Measurements from ENCODE around the gene ARPC1A.

ARPC1A gene

DNA sequence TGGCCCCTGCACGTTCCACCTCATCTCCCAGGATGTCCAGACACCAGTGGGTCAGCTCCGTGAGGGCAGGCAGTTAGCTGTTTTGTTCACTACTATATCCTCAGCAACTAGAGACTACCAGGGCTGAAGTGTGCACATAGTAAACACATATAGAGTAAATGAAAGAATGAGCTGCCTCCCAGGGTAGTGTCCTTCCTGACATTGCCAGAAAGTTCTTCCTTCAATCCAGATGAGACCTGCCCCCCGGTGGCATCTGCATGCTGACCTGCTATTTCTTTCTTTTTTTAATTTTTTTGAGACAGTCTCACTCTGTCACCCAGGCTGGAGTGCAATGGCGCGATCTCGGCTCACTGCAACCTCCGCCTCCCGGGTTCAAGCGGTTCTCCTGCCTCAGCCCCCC, 14.0 kb upstream of the ARPC1A start:
- no peak overlapping the region for H3K14ac ChIP-seq (ENCODE audit: low read length in 2 of 2)

DNA sequence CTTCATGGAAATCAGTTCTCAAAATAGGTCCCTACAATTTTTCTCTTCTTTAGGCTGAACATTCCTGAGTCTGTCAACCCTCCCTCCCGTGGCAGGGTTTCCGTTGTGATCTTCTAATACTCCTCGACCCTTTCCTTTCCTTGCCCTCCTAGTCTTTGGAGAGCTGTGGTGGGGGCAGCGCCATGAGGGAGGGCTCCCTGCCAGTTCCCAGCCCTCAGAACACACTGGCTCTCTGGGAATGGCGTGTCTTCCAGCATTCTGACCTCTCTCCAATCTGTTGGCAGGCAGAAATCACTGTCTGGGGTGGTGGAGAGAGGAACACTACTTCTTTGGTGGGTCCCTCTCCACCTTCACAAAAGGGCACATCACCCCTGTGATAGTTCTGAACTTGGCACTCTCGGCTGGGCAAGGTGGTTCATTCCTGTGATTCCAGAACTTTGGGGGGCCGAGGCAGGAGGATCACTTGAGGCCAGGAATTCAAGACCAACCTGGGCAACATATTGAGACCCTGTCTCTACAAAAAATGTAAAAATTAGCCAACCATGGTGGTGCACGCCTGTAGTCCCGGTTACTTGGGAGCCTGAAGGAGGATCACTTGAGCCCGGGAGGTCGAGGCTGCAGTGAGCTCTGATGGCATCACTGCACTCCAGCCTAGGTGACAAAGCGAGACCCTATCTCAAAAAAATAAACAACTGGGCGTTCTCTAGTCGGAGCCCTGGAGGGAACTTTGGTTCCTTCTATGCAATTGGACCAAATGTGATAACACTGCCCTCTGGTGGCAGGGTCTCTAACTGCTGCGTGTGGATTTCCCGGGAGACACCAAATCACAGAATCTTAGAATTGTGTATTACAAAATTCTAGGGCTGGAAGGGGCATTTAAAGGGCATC, 13.1 kb upstream of the ARPC1A start:
- Histone ChIP-seq H3K9me3 (ENCODE audit: control insufficient read depth, low read length) (peaks cover 7% of the 10 kb centered on the region), H3K9ac (ENCODE audit: low read length) (peak overlapping the region; percentile 49), H2BK120ac (ENCODE audit: low read depth, low read length) (no peak overlapping the region), H4K91ac (ENCODE audit: low read length) (no peak overlapping the region), H2BK12ac (ENCODE audit: low read length in 2 of 2) (no peak overlapping the region), H2AK5ac (ENCODE audit: low read length, severe bottlenecking) (no peak overlapping the region), H3K23ac (ENCODE audit: low read length in 2 of 2) (no peak overlapping the region), H3K4me3 (ENCODE audit: insufficient read depth in 1 of 2, low read depth in 1 of 2, low read length in 2 of 2) (no peak overlapping the region), H4K8ac (ENCODE audit: low read length) (no peak overlapping the region), H3K27ac (ENCODE audit: low read length, poor library complexity, severe bottlenecking) (no peak overlapping the region), H2BK15ac (ENCODE audit: low read depth, poor library complexity, severe bottlenecking) (no peak overlapping the region), H2AFZ (ENCODE audit: low read depth, low read length) (no peak overlapping the region), H3K4me1 (ENCODE audit: control insufficient read depth, insufficient read depth, low read depth, low read length) (no peaks in the 10 kb centered on the region), H3K79me1 (replicated peaks; ENCODE audit: low read length, poor library complexity, severe bottlenecking) (no peaks in the 10 kb centered on the region), H3K4ac (ENCODE audit: low read depth in 1 of 2, low read length in 2 of 2) (no peak overlapping the region), H3K4me2 (ENCODE audit: low read length, poor library complexity, severe bottlenecking) (no peak overlapping the region), H2BK5ac (ENCODE audit: low read depth, low read length, poor library complexity, severe bottlenecking) (no peak overlapping the region), H3K36me3 (ENCODE audit: control insufficient read depth in 1 of 2, insufficient read depth in 2 of 2, low read depth in 1 of 2, low read length in 2 of 2) (no peaks in the 10 kb centered on the region), H3K18ac (ENCODE audit: low read depth in 1 of 2, low read length in 2 of 2) (no peak overlapping the region), H3K27me3 (ENCODE audit: control insufficient read depth in 1 of 2, insufficient read depth in 1 of 2, low read length in 2 of 2) (no peaks in the 10 kb centered on the region), H3K14ac (ENCODE audit: low read length in 2 of 2) (no peak overlapping the region)
- DNase-seq, result peak; percentile 65
- WGBS, result 53% methylated on average over 15 of the region's 16 CpGs

More for the DNA sequence above, 14.0 kb upstream of the ARPC1A start:
- WGBS, result 89% methylated on average over 8 of the region's 9 CpGs
- H3K23ac ChIP-seq (ENCODE audit: low read length in 2 of 2), result no peak overlapping the region
- H3K27me3 ChIP-seq (ENCODE audit: control insufficient read depth in 1 of 2, insufficient read depth in 1 of 2, low read length in 2 of 2), result no peaks in the 10 kb centered on the region
- H3K4me2 ChIP-seq (ENCODE audit: low read length, poor library complexity, severe bottlenecking), result no peak overlapping the region
- DNase-seq, result no peak
- H3K9ac ChIP-seq (ENCODE audit: low read length), result no peak overlapping the region
- H4K8ac ChIP-seq (ENCODE audit: low read length), result no peak overlapping the region
- H2BK12ac ChIP-seq (ENCODE audit: low read length in 2 of 2), result no peak overlapping the region
- H2AFZ ChIP-seq (ENCODE audit: low read depth, low read length), result no peak overlapping the region
- H2BK15ac ChIP-seq (ENCODE audit: low read depth, poor library complexity, severe bottlenecking), result no peak overlapping the region
- no peak overlapping the region for H3K27ac ChIP-seq (ENCODE audit: low read length, poor library complexity, severe bottlenecking)
- H4K91ac ChIP-seq (ENCODE audit: low read length), result no peak overlapping the region
- H3K4me3 ChIP-seq (ENCODE audit: insufficient read depth in 1 of 2, low read depth in 1 of 2, low read length in 2 of 2), result no peak overlapping the region
- H2AK5ac ChIP-seq (ENCODE audit: low read length, severe bottlenecking), result no peak overlapping the region
- H3K9me3 ChIP-seq (ENCODE audit: control insufficient read depth, low read length), result peaks cover 7% of the 10 kb centered on the region
- no peaks in the 10 kb centered on the region for H3K79me1 ChIP-seq (replicated peaks; ENCODE audit: low read length, poor library complexity, severe bottlenecking)
- no peaks in the 10 kb centered on the region for H3K36me3 ChIP-seq (ENCODE audit: control insufficient read depth in 1 of 2, insufficient read depth in 2 of 2, low read depth in 1 of 2, low read length in 2 of 2)
- H3K18ac ChIP-seq (ENCODE audit: low read depth in 1 of 2, low read length in 2 of 2), result no peak overlapping the region
- H3K4me1 ChIP-seq (ENCODE audit: control insufficient read depth, insufficient read depth, low read depth, low read length), result no peaks in the 10 kb centered on the region
- no peak overlapping the region for H2BK5ac ChIP-seq (ENCODE audit: low read depth, low read length, poor library complexity, severe bottlenecking)
- H2BK120ac ChIP-seq (ENCODE audit: low read depth, low read length), result no peak overlapping the region
- no peak overlapping the region for H3K4ac ChIP-seq (ENCODE audit: low read depth in 1 of 2, low read length in 2 of 2)

DNA sequence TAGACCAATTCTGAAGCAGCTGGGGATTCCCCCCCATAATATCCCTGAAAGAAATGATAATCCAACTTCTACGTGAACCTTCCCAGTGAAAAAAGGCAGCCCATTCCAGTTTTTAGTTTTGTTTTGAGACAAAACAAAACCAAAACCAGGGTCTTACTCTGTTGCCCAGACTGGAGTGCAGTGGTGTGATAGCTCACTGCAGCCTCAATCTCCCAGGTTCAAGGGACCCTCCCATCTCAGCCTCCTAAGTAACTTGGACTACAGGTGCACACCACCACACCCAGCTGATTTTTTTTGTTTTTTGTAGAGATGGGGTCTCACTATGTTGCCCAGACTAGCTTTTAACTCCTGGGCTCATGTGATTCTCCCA, 12.5 kb upstream of the ARPC1A start:
- no peak overlapping the region for H3K4ac ChIP-seq (ENCODE audit: low read depth in 1 of 2, low read length in 2 of 2)
- no peak overlapping the region for H2AK5ac ChIP-seq (ENCODE audit: low read length, severe bottlenecking)
- peaks cover 7% of the 10 kb centered on the region for H3K9me3 ChIP-seq (ENCODE audit: control insufficient read depth, low read length)
- no peak overlapping the region for H4K8ac ChIP-seq (ENCODE audit: low read length)
- H3K27ac ChIP-seq (ENCODE audit: low read length, poor library complexity, severe bottlenecking), result no peak overlapping the region
- no peaks in the 10 kb centered on the region for H3K79me1 ChIP-seq (replicated peaks; ENCODE audit: low read length, poor library complexity, severe bottlenecking)
- no peak for DNase-seq
- H3K27me3 ChIP-seq (ENCODE audit: control insufficient read depth in 1 of 2, insufficient read depth in 1 of 2, low read length in 2 of 2), result no peaks in the 10 kb centered on the region
- H2BK120ac ChIP-seq (ENCODE audit: low read depth, low read length), result no peak overlapping the region
- H3K14ac ChIP-seq (ENCODE audit: low read length in 2 of 2), result no peak overlapping the region
- peak overlapping the region; percentile 49 for H3K9ac ChIP-seq (ENCODE audit: low read length)
- no peak overlapping the region for H3K4me3 ChIP-seq (ENCODE audit: insufficient read depth in 1 of 2, low read depth in 1 of 2, low read length in 2 of 2)
- no peaks in the 10 kb centered on the region for H3K36me3 ChIP-seq (ENCODE audit: control insufficient read depth in 1 of 2, insufficient read depth in 2 of 2, low read depth in 1 of 2, low read length in 2 of 2)
- no peaks in the 10 kb centered on the region for H3K4me1 ChIP-seq (ENCODE audit: control insufficient read depth, insufficient read depth, low read depth, low read length)
- H2BK5ac ChIP-seq (ENCODE audit: low read depth, low read length, poor library complexity, severe bottlenecking), result no peak overlapping the region
- 70% methylated on average over 1 of the region's 1 CpG for WGBS
- H2BK12ac ChIP-seq (ENCODE audit: low read length in 2 of 2), result no peak overlapping the region
- H2AFZ ChIP-seq (ENCODE audit: low read depth, low read length), result no peak overlapping the region
- H2BK15ac ChIP-seq (ENCODE audit: low read depth, poor library complexity, severe bottlenecking), result no peak overlapping the region
- H4K91ac ChIP-seq (ENCODE audit: low read length), result no peak overlapping the region
- H3K18ac ChIP-seq (ENCODE audit: low read depth in 1 of 2, low read length in 2 of 2), result no peak overlapping the region
- H3K4me2 ChIP-seq (ENCODE audit: low read length, poor library complexity, severe bottlenecking), result no peak overlapping the region
- H3K23ac ChIP-seq (ENCODE audit: low read length in 2 of 2), result no peak overlapping the region

DNA sequence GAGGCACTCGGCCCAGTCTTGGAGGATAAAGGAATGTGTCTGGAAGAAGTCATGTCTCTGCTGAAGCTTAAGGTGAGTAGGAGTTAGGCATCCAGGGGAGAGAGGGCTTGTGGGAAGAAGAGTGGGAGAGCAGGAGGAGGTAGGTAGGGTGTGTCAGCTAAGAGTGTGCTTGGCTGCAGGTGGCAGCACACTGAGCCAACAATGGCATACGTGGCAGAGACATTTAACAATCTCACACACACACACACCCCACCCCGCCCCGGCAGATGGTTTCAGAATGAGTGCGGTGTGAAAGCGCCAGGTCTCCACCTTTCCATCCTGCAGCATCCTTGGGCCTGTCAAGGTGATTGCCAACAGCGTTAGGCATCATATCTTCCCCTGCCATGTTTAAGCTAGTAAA, 11.2 kb upstream of the ARPC1A start:
- Histone ChIP-seq H2BK12ac (ENCODE audit: low read length in 2 of 2) (no peak overlapping the region), H3K4ac (ENCODE audit: low read depth in 1 of 2, low read length in 2 of 2) (no peak overlapping the region), H3K14ac (ENCODE audit: low read length in 2 of 2) (no peak overlapping the region), H3K23ac (ENCODE audit: low read length in 2 of 2) (no peak overlapping the region), H3K4me3 (ENCODE audit: insufficient read depth in 1 of 2, low read depth in 1 of 2, low read length in 2 of 2) (no peak overlapping the region), H2AK5ac (ENCODE audit: low read length, severe bottlenecking) (no peak overlapping the region), H3K79me1 (replicated peaks; ENCODE audit: low read length, poor library complexity, severe bottlenecking) (no peaks in the 10 kb centered on the region), H2BK120ac (ENCODE audit: low read depth, low read length) (no peak overlapping the region), H3K27ac (ENCODE audit: low read length, poor library complexity, severe bottlenecking) (no peak overlapping the region), H3K18ac (ENCODE audit: low read depth in 1 of 2, low read length in 2 of 2) (no peak overlapping the region), H3K27me3 (ENCODE audit: control insufficient read depth in 1 of 2, insufficient read depth in 1 of 2, low read length in 2 of 2) (no peaks in the 10 kb centered on the region), H4K91ac (ENCODE audit: low read length) (no peak overlapping the region), H4K8ac (ENCODE audit: low read length) (no peak overlapping the region), H2BK5ac (ENCODE audit: low read depth, low read length, poor library complexity, severe bottlenecking) (no peak overlapping the region), H3K9me3 (ENCODE audit: control insufficient read depth, low read length) (peaks cover 7% of the 10 kb centered on the region), H3K36me3 (ENCODE audit: control insufficient read depth in 1 of 2, insufficient read depth in 2 of 2, low read depth in 1 of 2, low read length in 2 of 2) (no peaks in the 10 kb centered on the region), H3K4me1 (ENCODE audit: control insufficient read depth, insufficient read depth, low read depth, low read length) (no peaks in the 10 kb centered on the region), H3K4me2 (ENCODE audit: low read length, poor library complexity, severe bottlenecking) (no peak overlapping the region), H2BK15ac (ENCODE audit: low read depth, poor library complexity, severe bottlenecking) (no peak overlapping the region), H2AFZ (ENCODE audit: low read depth, low read length) (no peak overlapping the region), H3K9ac (ENCODE audit: low read length) (no peak overlapping the region)
- DNase-seq, result no peak
- 86% methylated on average over 7 of the region's 7 CpGs for WGBS
